Brain microvascular endothelial cell (primary cell): ENCODE data around the gene COL4A4.

ENCODE experiments used
- DNase-seq: peaks from one replicate; pipeline ENCODE4 v3.0.0-alpha.2; 2020
- H3K27ac ChIP-seq: fragments of 250-450 bp; sonication (Bioruptor Pico); 2 replicates; pipeline ENCODE4 v1.5.1; 2020; ENCODE audit warnings: mild to moderate bottlenecking, moderate library complexity
- H3K27me3 ChIP-seq: fragments of 250-450 bp; sonication (Bioruptor Pico); replicated peaks from 2 replicates; pipeline ENCODE4 v1.5.1; 2020; ENCODE audit warnings: mild to moderate bottlenecking
- H3K36me3 ChIP-seq: fragments of 250-450 bp; sonication (Bioruptor Pico); replicated peaks from 2 replicates; pipeline ENCODE4 v1.5.1; 2020; ENCODE audit warnings: mild to moderate bottlenecking
- H3K4me3 ChIP-seq: 2 replicates; pipeline ENCODE4 v1.5.1; 2011; ENCODE audit warnings: low read depth, mild to moderate bottlenecking, control low read depth, low read length, moderate library complexity
- in situ Hi-C: cut with HindIII; loops from 2 replicates; pipeline ENCODE4 v1.10.0; 2017; ENCODE audit warnings: low sequenced_read_pairs, low pct_ligation_motif_present
- TF ChIP-seq, protein P1 (sequence below): IDR thresholded peaks from 2 replicates; pipeline ENCODE4 v1.5.1; 2011; ENCODE audit warnings: low read depth, mild to moderate bottlenecking, moderate library complexity, low read length, control low read depth, inconsistent platforms; ENCODE audit errors: missing control alignments

COL4A4 gene

DNA sequence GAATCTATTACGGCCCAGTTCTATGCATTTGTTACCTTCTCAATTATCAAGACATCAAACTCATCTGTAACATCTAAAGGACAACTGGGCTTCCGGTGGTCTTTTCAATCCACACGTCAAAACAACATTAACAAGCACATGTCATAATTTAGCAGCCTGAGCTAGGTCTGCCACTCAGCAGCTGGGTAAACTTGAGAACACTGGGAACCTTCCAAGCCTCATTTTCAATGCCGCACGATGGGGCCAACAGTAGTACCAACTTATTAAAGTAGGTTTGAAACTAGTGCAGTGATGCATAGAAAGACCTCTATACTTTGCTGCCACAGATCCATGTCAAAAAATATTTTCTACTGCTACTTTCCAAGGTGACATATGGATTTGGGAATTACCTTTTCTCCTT is 60.4 kb downstream of the COL4A4 start:
- H3K36me3 ChIP-seq: no peaks in the 10 kb centered on the region
- TF ChIP-seq, protein P1, sequence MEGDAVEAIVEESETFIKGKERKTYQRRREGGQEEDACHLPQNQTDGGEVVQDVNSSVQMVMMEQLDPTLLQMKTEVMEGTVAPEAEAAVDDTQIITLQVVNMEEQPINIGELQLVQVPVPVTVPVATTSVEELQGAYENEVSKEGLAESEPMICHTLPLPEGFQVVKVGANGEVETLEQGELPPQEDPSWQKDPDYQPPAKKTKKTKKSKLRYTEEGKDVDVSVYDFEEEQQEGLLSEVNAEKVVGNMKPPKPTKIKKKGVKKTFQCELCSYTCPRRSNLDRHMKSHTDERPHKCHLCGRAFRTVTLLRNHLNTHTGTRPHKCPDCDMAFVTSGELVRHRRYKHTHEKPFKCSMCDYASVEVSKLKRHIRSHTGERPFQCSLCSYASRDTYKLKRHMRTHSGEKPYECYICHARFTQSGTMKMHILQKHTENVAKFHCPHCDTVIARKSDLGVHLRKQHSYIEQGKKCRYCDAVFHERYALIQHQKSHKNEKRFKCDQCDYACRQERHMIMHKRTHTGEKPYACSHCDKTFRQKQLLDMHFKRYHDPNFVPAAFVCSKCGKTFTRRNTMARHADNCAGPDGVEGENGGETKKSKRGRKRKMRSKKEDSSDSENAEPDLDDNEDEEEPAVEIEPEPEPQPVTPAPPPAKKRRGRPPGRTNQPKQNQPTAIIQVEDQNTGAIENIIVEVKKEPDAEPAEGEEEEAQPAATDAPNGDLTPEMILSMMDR: no peak
- no peaks in the 10 kb centered on the region for H3K27me3 ChIP-seq
- H3K4me3 ChIP-seq: no peak overlapping the region
- no peak for DNase-seq
- no peak overlapping the region for H3K27ac ChIP-seq
- in situ Hi-C loops: no loop called here

- TF ChIP-seq, protein P1: no peak
- no peaks in the 10 kb centered on the region for H3K27me3 ChIP-seq
- H3K36me3 ChIP-seq: no peaks in the 10 kb centered on the region
- H3K27ac ChIP-seq: no peak overlapping the region
- no peak overlapping the region for H3K4me3 ChIP-seq
- in situ Hi-C loops: no loop called here
- DNase-seq: no peak
Measured at GRCh38 chr2:227099340-227099739, 64.7 kb downstream of the COL4A4 start.

- TF ChIP-seq, protein P1: no peak
- no peak for DNase-seq
- in situ Hi-C loops: no loop called here
Measured at GRCh38 chr2:227098162-227098515, 65.9 kb downstream of the COL4A4 start.

DNA sequence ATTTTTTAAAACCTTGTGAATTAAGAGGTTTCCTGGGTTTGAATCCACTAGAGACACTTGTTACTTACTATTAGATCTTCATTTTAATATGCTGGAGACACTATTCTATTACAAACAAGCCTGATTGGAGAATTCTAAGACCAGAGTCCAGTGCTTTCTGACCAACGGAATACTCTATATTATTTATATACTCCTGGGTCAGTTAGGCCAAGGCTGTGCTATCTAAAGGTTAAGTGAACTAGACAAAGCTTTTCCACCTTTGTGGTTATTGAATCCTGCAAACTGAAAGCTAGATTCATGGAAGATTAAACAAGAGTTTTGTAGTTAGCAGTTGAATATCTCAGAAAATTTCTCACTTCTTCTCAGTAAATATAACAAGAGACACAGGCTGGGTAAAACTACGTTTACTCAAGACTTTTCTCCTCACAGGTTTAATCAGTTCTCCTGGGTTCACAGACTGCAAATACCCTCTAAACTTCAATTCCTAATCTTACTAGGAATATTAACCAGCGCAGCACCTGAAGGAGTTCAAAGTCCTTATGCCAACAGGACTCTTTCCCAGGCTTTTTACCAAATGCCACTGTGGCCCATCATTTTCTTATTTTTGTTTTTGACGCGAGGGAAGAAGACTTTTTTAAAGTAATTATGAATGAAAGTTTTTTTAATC is 66.4 kb downstream of the COL4A4 start:
- in situ Hi-C loops: no loop called here
- TF ChIP-seq, protein P1: no peak
- H3K27ac ChIP-seq: no peak overlapping the region

More at GRCh38 chr2:227098162-227098515, 65.9 kb downstream of the COL4A4 start:
- H3K4me3 ChIP-seq: no peak overlapping the region
- no peak overlapping the region for H3K27ac ChIP-seq
- H3K27me3 ChIP-seq: no peaks in the 10 kb centered on the region
- no peaks in the 10 kb centered on the region for H3K36me3 ChIP-seq

DNA sequence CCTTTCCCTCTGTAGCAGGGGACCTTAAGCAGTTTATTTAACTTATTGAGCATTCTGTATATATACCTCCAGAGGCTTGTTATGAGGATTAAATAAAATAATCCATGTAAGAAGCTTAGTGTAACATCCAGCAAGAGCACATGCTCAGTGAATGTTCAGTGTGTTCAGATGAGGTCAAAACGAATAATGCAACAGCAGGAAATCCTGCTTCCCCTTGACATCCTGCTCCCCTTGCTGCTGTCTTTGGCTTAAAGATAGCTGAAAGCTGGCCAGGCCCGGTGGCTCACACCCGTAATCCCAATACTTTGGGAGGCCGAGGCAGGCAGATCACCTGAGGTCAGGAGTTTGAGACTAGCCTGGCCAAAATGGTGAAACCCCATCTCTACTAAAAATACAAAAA is 68.7 kb downstream of the COL4A4 start:
- TF ChIP-seq, protein P1: no peak
- Histone ChIP-seq H3K27me3 (no peaks in the 10 kb centered on the region), H3K27ac (no peak overlapping the region), H3K4me3 (no peak overlapping the region), H3K36me3 (no peaks in the 10 kb centered on the region)
- DNase-seq: no peak
- in situ Hi-C loops: no loop called here

More for the DNA sequence above, 66.4 kb downstream of the COL4A4 start:
- no peak overlapping the region for H3K4me3 ChIP-seq
- no peaks in the 10 kb centered on the region for H3K27me3 ChIP-seq
- no peaks in the 10 kb centered on the region for H3K36me3 ChIP-seq
- DNase-seq: no peak

DNA sequence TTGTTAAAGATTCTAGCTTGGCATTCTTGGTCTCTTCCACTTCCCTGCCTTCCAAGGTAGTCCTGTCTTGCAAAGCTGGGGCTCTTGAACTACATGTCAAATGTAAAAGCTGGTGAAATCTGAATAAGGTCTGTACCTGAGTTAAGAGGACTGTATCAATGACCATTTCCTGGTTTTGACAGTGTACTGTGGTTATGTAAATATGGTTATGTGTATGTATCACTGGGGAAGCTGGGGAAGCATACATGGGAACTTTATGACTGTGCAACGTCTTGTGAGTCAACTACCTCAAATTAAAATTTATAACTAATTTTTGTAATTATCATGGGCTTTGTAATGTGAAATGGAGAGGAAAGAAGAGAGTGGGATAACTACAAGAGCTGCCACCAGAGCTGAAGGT is 81.7 kb downstream of the COL4A4 start:
- Histone ChIP-seq H3K27ac (no peak overlapping the region), H3K4me3 (no peak overlapping the region), H3K36me3 (no peaks in the 10 kb centered on the region), H3K27me3 (no peaks in the 10 kb centered on the region)
- TF ChIP-seq, protein P1: no peak
- no peak for DNase-seq
- in situ Hi-C loops: no loop called here
